ENCODE data around the gene F13A1.

The F13A1 gene

GRCh38 chr6:6239598-6240581, 80.6 kb downstream of the F13A1 start:
- no peak for DNase-seq

- no peak for DNase-seq
Measured at GRCh38 chr6:6236730-6237469, 83.6 kb downstream of the F13A1 start.

GRCh38 chr6:6235786-6236185, 84.7 kb downstream of the F13A1 start:
- DNase-seq = no peak

- no peak for DNase-seq
Measured at GRCh38 chr6:6234963-6235362, 85.5 kb downstream of the F13A1 start.

- no peak for DNase-seq
Measured at GRCh38 chr6:6230286-6230685, 90.2 kb downstream of the F13A1 start.

GRCh38 chr6:6227896-6228295, 92.6 kb downstream of the F13A1 start:
- no peak for DNase-seq

- DNase-seq = no peak
Measured at GRCh38 chr6:6225885-6226529, 94.5 kb downstream of the F13A1 start.

GRCh38 chr6:6224933-6225486, 95.5 kb downstream of the F13A1 start:
- no peak for DNase-seq

GRCh38 chr6:6221787-6222535, 98.5 kb downstream of the F13A1 start:
- DNase-seq = no peak

- no peak for DNase-seq
Measured at GRCh38 chr6:6220718-6221117, 99.7 kb downstream of the F13A1 start.

GRCh38 chr6:6219716-6220115, 100.7 kb downstream of the F13A1 start:
- no peak for DNase-seq

GRCh38 chr6:6218759-6219085, 101.7 kb downstream of the F13A1 start:
- DNase-seq = no peak

- no peak for DNase-seq
Measured at GRCh38 chr6:6217855-6218758, 102.4 kb downstream of the F13A1 start.

- DNase-seq = no peak
Measured at GRCh38 chr6:6210994-6211393, 109.5 kb downstream of the F13A1 start.

GRCh38 chr6:6202886-6203285, 117.6 kb downstream of the F13A1 start:
- DNase-seq = no peak

GRCh38 chr6:6201200-6201599, 119.3 kb downstream of the F13A1 start:
- DNase-seq = no peak

- DNase-seq = no peak
Measured at GRCh38 chr6:6199678-6200077, 120.8 kb downstream of the F13A1 start.

GRCh38 chr6:6196762-6197161, 123.7 kb downstream of the F13A1 start:
- DNase-seq = no peak

GRCh38 chr6:6195080-6195479, 125.4 kb downstream of the F13A1 start:
- no peak for DNase-seq

GRCh38 chr6:6193221-6193745, 127.2 kb downstream of the F13A1 start:
- DNase-seq = no peak

GRCh38 chr6:6191909-6192308, 128.6 kb downstream of the F13A1 start:
- no peak for DNase-seq
